GM21717 (cell line): ENCODE data around the gene GATA1.

ENCODE experiments used
- ATAC-seq: cut with Tn5 transposase; IDR thresholded peaks from one replicate; pipeline ENCODE4 v1.9.1; 2021; ENCODE audit warnings: mild to moderate bottlenecking, moderate library complexity; ENCODE audit not compliant: unreplicated experiment

GATA1 gene

GRCh38 chrX:48786341-48786800 is at the start of gene GATA1:
Gene GATA1 (plus strand): TSS chrX:48786590. CDS start chrX:48791110, 4,520 bp downstream.
- no peak for ATAC-seq

DNA sequence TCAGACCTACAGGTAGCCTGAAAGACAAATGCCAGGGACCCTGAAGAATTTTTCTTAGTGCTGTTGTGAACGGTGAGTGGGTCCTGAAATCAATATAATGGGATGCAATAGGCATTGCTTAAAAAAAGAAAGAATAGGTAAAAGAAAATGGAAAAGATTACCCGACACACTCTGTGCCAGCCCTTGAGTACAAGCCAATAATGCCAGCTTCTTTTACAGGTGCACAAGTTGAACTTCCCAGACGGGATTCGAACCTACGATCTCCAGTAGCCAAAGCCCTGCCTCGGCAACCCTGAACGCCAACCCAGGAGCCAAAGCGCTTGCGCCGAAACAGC is 49.5 kb upstream of the GATA1 start:
- no peak for ATAC-seq

- ATAC-seq = peak; percentile 97
These were observed 49.0 kb upstream of the GATA1 start for GRCh38 chrX:48737213-48737938.

DNA sequence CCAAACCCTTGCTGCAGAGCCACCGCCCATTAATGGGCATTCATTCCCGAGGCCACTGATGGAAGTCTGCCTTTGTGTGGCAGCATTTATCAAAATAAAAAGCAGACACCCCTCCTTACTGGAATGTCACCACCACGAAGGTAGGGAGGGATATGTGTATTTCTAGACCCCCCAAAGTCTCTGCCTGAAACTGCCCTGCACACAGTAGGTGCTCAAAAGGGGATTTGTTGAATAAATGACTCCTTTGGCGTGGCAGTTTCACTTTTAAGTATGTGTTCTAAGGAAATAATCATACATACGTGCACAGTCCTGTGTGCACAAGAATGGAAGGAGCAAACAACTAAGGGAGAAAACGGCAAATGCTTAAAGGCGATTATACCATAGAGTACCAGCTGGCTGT is 48.5 kb upstream of the GATA1 start:
- no peak for ATAC-seq

DNA sequence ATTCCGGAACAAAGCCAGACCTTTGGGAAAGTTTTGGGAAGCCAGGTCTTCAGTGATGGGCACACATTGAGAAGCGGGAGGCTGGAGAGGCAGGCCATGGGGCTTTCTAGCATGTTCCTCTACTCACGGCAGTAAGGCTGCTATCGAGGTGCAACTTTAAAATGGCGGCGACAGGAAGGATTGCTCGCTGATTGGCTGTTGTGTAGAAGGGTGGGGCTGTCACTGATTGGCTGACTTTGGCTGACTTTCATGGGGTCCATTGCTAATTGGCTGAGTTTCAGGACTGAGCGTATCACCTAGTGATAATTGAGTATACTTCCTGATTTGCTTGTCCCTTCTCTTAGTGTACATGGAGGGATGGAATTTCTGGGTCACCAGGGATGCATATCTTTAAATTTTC is 44.6 kb upstream of the GATA1 start:
- ATAC-seq = no peak

DNA sequence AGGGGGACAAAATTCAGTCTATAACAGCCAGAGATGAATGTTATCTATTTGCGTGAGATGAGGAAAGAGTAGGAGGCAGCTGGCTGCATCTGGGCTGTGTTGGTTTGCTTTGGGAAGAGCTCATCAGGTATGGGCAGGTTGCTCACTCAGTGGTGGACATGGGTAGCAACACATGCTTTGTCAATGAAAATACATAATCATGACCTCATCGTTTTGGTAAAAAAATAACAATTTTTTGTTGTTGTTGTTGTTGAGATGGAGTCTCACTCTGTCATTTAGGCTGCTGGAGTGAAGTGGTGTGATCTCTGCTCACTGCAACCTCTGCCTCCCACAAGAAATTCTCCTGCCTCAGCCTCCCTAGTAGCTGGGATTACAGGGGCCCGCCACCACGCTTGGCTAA is 41.2 kb upstream of the GATA1 start:
- ATAC-seq = no peak

DNA sequence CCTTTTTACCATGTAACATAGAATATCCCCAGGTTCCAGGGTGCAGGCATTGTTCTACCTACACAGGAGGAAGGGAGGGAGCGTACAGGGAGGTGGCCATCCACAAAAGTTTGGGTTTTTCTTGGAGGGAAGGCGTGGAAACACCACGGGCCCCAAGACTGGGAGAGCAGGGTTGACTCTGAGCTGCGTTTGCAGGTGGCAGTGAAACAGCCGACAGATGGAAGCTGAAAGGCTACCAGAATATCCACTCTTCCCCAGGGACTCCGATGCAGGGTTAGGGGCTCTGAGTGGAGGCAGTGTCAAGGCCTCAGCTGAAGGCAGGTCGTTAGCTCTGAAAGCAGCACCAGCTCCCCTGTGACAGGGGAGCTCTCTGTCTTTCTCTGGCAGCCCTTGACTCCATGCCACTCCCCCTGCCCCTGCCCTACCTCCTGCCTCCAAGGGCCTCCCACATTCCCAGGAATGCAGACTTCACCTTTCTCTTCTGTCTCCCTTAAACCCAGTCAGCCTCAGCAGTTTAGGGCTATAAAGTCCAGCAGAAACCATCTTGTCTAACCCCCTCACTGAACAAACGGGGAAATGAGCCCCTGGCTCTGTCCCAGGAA is 38.9 kb upstream of the GATA1 start:
- ATAC-seq = no peak

DNA sequence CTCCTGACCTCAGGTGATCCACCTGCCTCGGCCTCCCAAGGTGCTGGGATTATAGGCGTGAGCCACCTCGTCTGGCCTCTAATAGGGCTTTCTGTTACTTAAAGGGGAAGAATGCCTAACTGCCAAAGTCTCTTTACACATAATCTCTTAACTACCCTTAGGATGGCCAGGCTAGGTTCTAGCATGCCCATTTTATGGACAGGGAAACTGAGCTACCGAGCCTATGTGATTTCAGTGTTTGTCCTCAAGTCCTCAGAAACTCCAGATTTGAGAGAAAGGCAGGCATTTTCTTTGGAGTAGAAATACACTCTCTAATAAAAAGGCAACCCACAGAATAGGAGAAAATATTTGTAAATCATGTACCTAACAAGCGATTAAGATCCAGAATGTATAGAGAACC is 37.2 kb upstream of the GATA1 start:
- no peak for ATAC-seq

DNA sequence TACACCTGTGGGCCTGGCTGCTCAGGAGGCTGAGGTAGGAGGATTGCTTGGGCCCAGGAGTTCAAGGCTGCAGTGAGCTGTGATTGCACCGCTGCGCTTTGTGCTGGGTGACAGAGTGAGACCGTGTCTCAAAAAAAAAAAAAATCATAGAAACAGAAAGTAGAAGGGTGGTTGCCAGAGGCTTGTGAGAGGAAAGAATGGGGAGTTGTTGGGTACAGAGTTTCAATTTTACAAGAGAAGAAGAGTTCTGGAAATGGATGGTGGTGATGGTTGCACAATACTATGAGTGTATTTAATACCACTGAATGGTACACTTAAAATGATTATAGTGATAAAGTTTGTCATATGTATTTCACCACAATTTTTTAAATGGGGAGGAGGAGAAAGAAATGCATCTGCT is 35.0 kb upstream of the GATA1 start:
- ATAC-seq = no peak

DNA sequence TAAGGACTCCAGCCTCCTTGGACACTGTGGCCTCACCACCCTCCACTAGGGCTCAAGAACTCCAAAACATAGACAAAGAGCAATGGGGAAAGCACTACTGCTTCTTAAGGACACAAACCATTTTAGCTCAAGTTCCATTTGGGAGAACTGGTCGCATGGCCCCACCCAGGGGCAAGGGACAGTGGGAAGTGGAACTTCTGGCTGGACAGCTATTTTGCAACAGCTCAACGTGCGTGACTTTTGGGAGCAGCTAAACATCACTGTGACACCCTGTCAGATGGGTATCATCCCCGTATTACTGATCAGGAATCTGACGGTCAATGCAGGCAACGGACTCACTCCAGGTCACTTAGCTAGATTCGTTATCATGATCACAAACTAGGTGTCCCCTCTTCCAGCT is 33.9 kb upstream of the GATA1 start:
- ATAC-seq = no peak

GRCh38 chrX:48753708-48754228 is 32.6 kb upstream of the GATA1 start:
- ATAC-seq = no peak

- ATAC-seq = no peak
These were observed 32.2 kb upstream of the GATA1 start for GRCh38 chrX:48754238-48754637.

GRCh38 chrX:48761674-48762471 is 24.5 kb upstream of the GATA1 start, which contains the start of gene GLOD5:
Gene GLOD5 (plus strand): TSS chrX:48761747. CDS start chrX:48761791, 44 bp downstream.
- no peak for ATAC-seq

GRCh38 chrX:48769230-48769629 is 17.2 kb upstream of the GATA1 start:
- no peak for ATAC-seq

GRCh38 chrX:48770296-48770695 is 16.1 kb upstream of the GATA1 start:
- ATAC-seq = no peak

- no peak for ATAC-seq
These were observed 13.8 kb upstream of the GATA1 start for GRCh38 chrX:48772602-48773001.

DNA sequence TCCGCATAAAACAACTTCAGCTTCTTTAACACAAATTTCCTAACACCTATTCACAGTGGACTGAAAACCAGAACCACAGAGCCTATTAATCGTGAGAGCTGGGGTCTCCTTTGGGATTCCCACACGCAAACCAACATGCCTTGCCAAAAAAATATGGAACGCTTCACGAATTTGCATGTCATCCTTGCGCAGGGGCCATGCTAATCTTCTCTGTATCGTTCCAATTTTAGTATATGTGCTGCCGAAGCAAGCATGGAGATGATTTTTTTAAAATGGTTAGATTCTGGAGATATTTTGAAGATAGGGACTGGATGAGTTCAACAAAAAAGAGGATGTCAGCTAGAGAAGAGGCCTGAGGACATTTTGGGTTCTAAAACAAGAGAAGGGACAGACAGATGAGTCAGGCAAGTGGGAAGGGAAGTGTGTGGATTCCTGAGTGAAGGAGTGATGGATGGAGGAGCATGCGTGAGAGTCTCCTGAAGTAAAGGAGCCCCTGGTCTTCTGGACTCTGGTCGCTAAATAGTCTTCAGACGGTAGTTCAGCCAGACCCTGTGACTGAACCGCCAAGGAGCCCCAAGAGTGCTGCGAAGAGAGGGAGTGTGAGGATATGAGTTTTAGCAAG is 9.5 kb upstream of the GATA1 start:
- ATAC-seq = no peak

- ATAC-seq = no peak
These were observed 7.0 kb upstream of the GATA1 start for GRCh38 chrX:48779399-48779798.

- no peak for ATAC-seq
These were observed 4.7 kb upstream of the GATA1 start for GRCh38 chrX:48781705-48782104.

DNA sequence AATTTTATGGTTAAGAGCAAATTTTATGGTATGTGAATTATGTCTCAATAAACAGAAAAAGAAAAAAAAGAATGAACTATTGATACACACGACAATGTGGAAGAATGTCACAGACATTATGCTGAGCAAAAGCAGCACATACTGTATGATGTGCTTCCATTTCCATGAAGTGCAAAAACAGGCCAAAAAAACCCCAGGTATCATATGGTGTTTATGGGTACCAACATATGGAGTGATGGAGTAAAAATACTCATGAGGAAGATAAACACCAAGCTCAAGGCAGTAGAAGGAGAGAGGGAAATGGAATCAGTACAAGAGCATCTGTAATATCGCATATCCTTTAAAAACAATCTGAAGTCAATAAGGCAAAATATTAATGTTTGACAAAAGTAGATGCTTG is 4.2 kb upstream of the GATA1 start:
- no peak for ATAC-seq

- no peak for ATAC-seq
These were observed 3.6 kb upstream of the GATA1 start for GRCh38 chrX:48782795-48783194.
